Measurements from ENCODE around the gene VOPP1.

Gene VOPP1

DNA sequence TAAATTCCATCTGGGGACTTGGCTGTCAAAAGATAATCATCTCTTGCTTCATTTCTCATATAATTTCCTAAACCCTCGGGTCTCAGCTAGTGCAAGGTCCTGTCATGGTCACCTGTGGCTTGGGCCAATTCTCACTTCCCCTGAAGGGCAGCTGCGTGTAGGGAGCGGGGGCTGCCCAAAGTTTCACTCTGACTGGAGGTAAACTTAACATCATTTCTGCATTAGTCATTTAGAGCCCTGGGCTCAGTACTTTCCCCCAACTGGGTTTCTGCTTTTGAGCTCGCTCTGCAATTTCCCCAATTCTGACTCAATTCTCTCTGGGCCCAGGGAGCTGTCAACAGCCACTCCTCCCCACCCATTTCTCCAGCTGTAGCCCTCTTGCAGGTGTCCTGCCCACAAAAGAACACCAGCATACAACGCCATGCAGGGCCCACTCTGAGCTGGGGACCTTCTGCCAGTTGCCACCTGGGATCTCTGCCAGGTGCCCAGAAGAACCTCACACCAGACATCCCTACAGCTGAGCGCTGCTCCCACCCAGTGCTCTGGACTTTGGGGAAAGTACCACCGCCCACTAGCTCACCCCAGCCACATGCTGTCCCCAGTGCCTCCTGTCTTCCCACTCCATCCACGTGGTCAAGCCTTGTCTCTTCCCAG is 37.9 kb downstream of the VOPP1 start:
- Histone ChIP-seq H3K9me3 (ENCODE audit: control insufficient read depth, low read length) (no peaks in the 10 kb centered on the region), H3K27me3 (ENCODE audit: control insufficient read depth, insufficient read depth, low read length) (no peaks in the 10 kb centered on the region), H3K4me3 (ENCODE audit: low read length) (no peak overlapping the region), H3K36me3 (ENCODE audit: control insufficient read depth, insufficient read depth, low read length) (no peaks in the 10 kb centered on the region), H3K9ac (ENCODE audit: low read length) (no peak overlapping the region), H3K4me1 (ENCODE audit: control insufficient read depth, insufficient read depth, low read length) (peaks cover 12% of the 10 kb centered on the region)

DNA sequence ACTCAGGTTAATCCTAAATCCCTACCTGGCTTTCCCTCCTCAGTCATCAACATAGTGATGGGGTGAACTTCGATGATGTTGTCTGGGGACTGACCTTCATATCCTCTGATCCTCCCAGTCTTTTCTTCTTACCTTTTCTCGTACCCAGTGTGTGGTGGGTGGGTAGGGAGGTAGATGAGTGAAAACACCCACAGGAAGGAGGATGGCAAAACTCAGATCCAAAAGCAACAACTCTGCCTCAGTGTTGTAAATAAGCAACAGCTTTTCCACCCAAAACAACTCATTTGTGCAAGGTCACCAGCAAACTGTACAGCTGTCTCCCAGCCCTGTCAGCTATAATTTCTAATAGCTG is 38.6 kb downstream of the VOPP1 start:
- Histone ChIP-seq H3K27me3 (ENCODE audit: control insufficient read depth, insufficient read depth, low read length) (no peaks in the 10 kb centered on the region), H3K36me3 (ENCODE audit: control insufficient read depth, insufficient read depth, low read length) (no peaks in the 10 kb centered on the region), H3K4me1 (ENCODE audit: control insufficient read depth, insufficient read depth, low read length) (peaks cover 12% of the 10 kb centered on the region), H3K9ac (ENCODE audit: low read length) (no peak overlapping the region), H3K4me3 (ENCODE audit: low read length) (no peak overlapping the region), H3K9me3 (ENCODE audit: control insufficient read depth, low read length) (no peaks in the 10 kb centered on the region)

DNA sequence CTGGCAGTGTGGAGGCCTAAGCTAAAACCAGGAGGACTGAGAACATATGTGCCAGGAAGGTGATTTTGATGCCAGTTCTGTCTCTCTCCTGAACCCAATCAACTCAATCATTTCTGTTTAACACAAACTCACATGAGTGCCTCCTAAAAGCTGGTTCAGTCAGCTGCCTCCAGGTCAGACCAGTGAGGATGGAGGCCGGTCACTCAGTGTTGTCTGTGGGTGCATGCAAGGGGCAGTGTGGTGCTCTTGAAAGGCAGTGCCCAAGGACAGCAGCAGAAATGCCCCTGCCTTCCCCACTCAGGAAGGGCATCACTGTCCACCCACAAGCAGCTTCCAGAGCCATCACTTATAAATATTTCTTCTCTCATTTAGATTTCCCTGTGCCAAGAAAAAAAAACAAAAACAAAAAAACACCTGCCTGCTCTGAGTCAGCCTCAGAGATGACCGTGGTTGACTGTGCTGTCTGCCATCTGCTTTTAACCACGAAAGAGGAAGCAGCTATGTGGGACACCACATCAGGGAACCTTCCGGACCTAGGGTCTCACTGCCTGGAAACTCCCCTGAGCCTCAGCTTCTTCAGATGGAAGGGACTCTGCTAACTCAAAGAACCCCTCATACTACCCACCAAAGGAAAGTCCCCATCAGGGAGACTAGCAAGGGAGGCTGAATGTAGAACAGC is 39.1 kb downstream of the VOPP1 start:
- Histone ChIP-seq H3K9me3 (ENCODE audit: control insufficient read depth, low read length) (no peaks in the 10 kb centered on the region), H3K36me3 (ENCODE audit: control insufficient read depth, insufficient read depth, low read length) (no peaks in the 10 kb centered on the region), H3K9ac (ENCODE audit: low read length) (no peak overlapping the region), H3K4me1 (ENCODE audit: control insufficient read depth, insufficient read depth, low read length) (peaks cover 12% of the 10 kb centered on the region), H3K4me3 (ENCODE audit: low read length) (no peak overlapping the region), H3K27me3 (ENCODE audit: control insufficient read depth, insufficient read depth, low read length) (no peaks in the 10 kb centered on the region)

DNA sequence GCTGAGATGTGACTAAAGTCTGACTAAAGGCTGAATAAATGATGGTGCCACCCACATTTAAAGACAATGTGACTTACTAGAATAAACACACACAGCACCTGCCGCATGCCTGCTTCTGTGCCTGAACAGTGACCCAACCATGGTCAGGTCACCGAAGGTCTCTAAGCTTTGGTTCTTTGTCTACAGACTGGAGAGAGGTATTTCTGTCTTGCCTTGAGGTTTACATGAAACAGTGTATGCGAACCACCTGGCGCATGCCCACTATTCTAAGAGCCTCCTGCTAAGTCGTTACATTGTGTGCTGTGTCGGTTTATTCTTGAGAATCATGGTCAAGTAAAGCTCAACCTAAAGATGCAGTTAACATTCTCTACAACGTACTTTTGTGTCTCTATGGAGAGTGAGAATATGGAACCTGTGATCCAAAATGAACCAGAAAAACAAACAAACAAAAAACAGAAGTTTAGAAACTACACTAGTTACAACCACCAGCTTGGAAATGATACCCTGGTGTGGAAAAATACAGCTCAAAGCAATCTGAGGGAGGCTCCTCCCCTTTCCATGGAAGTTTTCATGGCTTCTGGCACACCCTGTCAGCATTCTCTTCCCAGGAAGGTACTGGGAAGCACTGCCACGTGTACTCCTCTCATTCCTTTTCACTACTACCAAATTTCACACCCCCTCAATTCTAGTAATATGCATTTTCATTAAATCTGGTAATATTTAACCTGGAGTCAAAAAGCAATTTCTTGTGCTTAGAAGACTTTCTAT is 40.0 kb downstream of the VOPP1 start:
- no peaks in the 10 kb centered on the region for H3K36me3 ChIP-seq (ENCODE audit: control insufficient read depth, insufficient read depth, low read length)
- no peak overlapping the region for H3K9ac ChIP-seq (ENCODE audit: low read length)
- no peak overlapping the region for H3K4me3 ChIP-seq (ENCODE audit: low read length)
- H3K4me1 ChIP-seq (ENCODE audit: control insufficient read depth, insufficient read depth, low read length), result peaks cover 12% of the 10 kb centered on the region
- H3K9me3 ChIP-seq (ENCODE audit: control insufficient read depth, low read length), result no peaks in the 10 kb centered on the region
- no peaks in the 10 kb centered on the region for H3K27me3 ChIP-seq (ENCODE audit: control insufficient read depth, insufficient read depth, low read length)

DNA sequence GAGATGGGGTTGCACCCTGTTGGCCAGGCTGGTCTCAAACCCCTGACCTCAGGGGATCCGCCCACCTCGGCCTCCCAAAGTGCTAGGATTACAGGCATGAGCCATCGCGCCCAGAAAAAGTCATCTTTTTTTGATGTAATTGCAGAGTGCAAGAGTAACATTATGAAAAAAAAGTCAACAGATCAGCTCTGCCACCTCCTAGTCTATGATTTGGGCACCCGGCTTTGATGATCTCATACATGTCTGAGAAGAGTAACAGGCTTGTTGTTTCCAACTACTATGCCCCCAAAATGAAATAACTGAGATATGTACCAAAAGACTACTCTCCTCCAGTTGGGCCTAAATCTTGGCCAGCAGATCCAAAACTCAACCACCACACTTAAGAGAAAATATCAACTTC is 40.8 kb downstream of the VOPP1 start:
- no peaks in the 10 kb centered on the region for H3K27me3 ChIP-seq (ENCODE audit: control insufficient read depth, insufficient read depth, low read length)
- H3K9ac ChIP-seq (ENCODE audit: low read length), result no peak overlapping the region
- no peaks in the 10 kb centered on the region for H3K9me3 ChIP-seq (ENCODE audit: control insufficient read depth, low read length)
- no peaks in the 10 kb centered on the region for H3K36me3 ChIP-seq (ENCODE audit: control insufficient read depth, insufficient read depth, low read length)
- H3K4me3 ChIP-seq (ENCODE audit: low read length), result no peak overlapping the region
- H3K4me1 ChIP-seq (ENCODE audit: control insufficient read depth, insufficient read depth, low read length), result peaks cover 12% of the 10 kb centered on the region

DNA sequence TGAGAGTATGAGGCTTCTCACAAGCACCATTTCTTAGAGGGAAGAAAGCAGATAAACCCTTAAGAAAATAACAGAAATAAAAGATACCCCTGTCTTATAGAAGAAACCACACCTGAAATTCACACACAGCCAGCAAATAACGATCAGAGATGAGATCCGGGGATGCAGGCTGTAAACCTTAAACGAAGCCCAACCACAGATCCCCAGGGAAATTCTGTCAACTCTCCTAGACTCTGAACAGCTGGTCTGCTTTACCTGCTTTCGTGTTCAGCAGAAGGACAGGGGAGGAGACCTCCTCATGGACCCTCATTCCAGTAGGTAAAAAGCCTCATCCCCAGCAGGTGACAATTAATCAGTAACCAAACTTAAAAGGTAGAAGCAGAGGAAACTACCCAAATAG is 45.0 kb downstream of the VOPP1 start:
- Histone ChIP-seq H3K27me3 (ENCODE audit: control insufficient read depth, insufficient read depth, low read length) (no peaks in the 10 kb centered on the region), H3K9me3 (ENCODE audit: control insufficient read depth, low read length) (no peaks in the 10 kb centered on the region), H3K36me3 (ENCODE audit: control insufficient read depth, insufficient read depth, low read length) (no peaks in the 10 kb centered on the region), H3K9ac (ENCODE audit: low read length) (no peak overlapping the region), H3K4me3 (ENCODE audit: low read length) (no peak overlapping the region), H3K4me1 (ENCODE audit: control insufficient read depth, insufficient read depth, low read length) (no peaks in the 10 kb centered on the region)

DNA sequence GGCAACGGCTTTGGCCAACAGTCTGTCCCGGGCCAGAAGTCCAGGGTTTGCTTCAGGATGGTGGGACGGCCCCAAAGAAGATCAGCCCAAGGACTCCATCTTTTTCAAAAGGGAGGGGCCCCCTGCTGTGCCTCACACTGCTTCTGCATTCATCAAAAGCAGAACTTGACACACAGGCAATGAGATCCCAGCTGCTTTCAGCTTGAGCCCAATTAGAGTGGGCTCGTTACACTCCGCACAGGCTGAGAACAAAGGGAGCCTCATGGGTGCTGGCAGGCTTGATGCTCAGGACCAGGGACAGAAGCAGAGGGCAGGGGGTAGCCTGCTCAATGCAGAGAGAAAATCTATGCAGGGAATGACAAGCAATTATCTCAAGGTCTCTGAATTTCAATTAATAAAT is 45.5 kb downstream of the VOPP1 start:
- Histone ChIP-seq H3K36me3 (ENCODE audit: control insufficient read depth, insufficient read depth, low read length) (no peaks in the 10 kb centered on the region), H3K9me3 (ENCODE audit: control insufficient read depth, low read length) (no peaks in the 10 kb centered on the region), H3K27me3 (ENCODE audit: control insufficient read depth, insufficient read depth, low read length) (no peaks in the 10 kb centered on the region), H3K4me3 (ENCODE audit: low read length) (no peak overlapping the region), H3K4me1 (ENCODE audit: control insufficient read depth, insufficient read depth, low read length) (no peaks in the 10 kb centered on the region), H3K9ac (ENCODE audit: low read length) (no peak overlapping the region)

DNA sequence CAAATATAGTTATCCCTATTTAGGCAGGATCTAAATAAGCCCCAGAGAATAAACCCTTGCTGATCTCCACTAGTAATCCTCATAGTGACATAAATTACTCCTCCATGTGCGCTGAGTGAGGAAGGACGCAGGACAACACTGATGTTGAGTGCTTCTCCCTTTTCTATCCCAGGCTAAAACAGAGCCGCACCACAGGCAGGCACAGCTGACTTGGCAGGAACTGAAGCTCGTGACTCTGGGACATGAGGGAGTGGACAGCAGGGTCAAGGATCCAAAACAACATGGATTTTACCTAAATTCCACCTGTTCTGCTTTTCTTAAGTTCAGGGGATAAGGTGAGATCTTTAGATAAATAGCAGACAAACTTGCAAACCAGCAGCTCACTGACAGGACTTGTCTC is 46.0 kb downstream of the VOPP1 start:
- H3K4me1 ChIP-seq (ENCODE audit: control insufficient read depth, insufficient read depth, low read length), result no peaks in the 10 kb centered on the region
- no peaks in the 10 kb centered on the region for H3K36me3 ChIP-seq (ENCODE audit: control insufficient read depth, insufficient read depth, low read length)
- no peaks in the 10 kb centered on the region for H3K27me3 ChIP-seq (ENCODE audit: control insufficient read depth, insufficient read depth, low read length)
- no peak overlapping the region for H3K4me3 ChIP-seq (ENCODE audit: low read length)
- no peaks in the 10 kb centered on the region for H3K9me3 ChIP-seq (ENCODE audit: control insufficient read depth, low read length)
- H3K9ac ChIP-seq (ENCODE audit: low read length), result no peak overlapping the region

DNA sequence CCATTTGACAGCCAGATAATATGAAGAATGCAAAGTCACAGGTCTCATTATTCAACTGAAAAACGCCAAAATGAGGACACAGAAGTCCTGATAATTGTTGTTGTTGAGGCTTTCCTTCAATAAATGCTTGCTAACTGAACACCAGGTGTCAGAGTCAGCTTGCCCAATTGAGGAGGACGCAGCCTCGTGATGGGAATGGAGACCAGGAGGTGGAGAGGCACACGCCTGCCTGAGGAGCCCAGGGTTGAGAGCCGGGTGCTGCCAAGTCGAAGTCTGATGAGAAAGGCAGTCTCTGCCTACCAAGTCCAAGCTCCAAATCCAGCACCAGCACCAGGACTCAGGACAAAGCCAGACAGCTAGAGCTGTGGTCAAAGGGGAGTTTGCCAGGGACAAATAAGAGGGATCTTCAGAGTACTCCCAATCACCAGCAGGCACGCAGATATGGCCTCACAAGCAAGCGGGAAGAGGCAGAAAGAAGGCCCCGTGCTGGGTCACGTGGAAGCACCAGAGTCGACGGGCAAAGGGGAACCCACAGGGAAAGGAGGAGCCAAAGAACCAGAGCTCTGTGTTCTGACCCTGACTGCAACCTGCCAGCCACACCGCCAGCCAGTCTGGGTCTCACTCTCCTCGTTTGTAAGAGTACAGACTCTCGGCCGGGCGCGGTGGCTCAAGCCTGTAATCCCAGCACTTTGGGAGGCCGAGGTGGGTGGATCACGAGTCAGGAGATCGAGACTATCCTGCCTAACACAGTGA is 47.6 kb downstream of the VOPP1 start:
- H3K9ac ChIP-seq (ENCODE audit: low read length), result no peak overlapping the region

DNA sequence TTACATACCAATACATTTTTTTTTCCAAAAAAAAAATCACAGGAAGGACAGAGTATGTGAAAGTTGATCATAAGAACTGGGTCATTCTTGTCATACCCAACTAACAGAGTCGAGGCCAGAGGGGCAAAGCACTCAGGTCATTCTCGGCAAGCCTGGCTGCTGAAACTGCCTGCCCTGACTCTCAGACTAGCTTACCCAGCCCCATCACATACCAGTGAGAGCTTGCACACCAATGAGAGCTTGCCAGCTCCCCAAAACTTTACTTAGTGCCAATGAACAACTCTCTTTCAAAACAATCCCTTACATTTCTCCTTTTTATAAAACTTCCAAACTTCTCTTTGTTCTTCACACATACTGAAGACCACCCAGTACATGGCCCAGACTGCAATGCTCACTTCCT is 48.9 kb downstream of the VOPP1 start:
- no peaks in the 10 kb centered on the region for H3K27me3 ChIP-seq (ENCODE audit: control insufficient read depth, insufficient read depth, low read length)
- no peak overlapping the region for H3K9ac ChIP-seq (ENCODE audit: low read length)
- no peaks in the 10 kb centered on the region for H3K4me1 ChIP-seq (ENCODE audit: control insufficient read depth, insufficient read depth, low read length)
- H3K9me3 ChIP-seq (ENCODE audit: control insufficient read depth, low read length), result no peaks in the 10 kb centered on the region
- peaks cover 6% of the 10 kb centered on the region for H3K36me3 ChIP-seq (ENCODE audit: control insufficient read depth, insufficient read depth, low read length)
- no peak overlapping the region for H3K4me3 ChIP-seq (ENCODE audit: low read length)

More for the DNA sequence above, 47.6 kb downstream of the VOPP1 start:
- Histone ChIP-seq H3K36me3 (ENCODE audit: control insufficient read depth, insufficient read depth, low read length) (no peaks in the 10 kb centered on the region), H3K4me1 (ENCODE audit: control insufficient read depth, insufficient read depth, low read length) (no peaks in the 10 kb centered on the region), H3K9me3 (ENCODE audit: control insufficient read depth, low read length) (no peaks in the 10 kb centered on the region), H3K27me3 (ENCODE audit: control insufficient read depth, insufficient read depth, low read length) (no peaks in the 10 kb centered on the region), H3K4me3 (ENCODE audit: low read length) (no peak overlapping the region)

DNA sequence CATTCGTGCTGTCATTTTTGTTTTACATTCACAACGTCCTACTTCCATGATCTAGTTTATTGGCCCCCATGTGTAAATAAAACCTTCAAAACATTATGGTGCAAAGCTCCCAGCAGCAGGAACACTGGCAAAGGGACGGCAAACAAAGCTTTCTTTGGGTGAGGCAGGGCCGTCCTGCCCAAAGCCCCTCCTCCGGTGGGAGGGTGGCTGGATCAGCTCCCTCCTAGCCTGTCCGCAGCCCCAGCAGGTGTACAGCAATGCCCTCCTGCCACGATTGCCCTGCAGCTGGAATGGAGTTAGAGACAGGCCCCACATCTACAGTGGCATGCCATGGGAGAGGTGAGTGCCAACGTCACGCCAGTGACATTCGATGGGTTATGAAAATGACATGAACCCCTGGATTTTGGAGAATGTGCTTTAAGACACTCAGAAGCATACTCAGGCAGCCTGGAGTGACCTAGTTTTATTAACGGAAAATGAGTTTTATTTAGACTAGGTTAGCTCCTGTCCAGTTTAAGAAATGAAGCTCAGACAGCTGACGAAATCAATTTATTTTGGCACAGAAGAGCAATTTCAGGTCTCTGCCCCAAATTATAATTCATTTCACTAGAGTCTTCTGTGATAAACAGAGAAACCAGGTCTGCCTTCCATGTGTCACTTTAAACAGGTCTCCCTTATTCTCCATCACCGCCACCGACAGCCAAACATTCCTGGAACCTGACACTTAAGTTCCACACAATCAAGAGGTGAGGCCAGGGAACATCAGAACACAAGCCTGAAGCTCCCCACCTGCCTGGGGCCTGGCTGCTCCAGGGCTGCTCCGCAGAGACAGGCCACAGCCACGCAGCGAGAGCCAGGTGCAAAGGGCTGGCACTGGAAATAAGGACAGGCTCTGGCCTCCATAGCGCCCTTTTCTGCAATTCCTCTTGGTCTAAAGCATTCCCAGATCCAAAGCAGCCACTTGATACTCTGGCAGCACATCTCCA is 50.1 kb downstream of the VOPP1 start:
- no peaks in the 10 kb centered on the region for H3K27me3 ChIP-seq (ENCODE audit: control insufficient read depth, insufficient read depth, low read length)
- H3K9ac ChIP-seq (ENCODE audit: low read length), result no peak overlapping the region
- no peaks in the 10 kb centered on the region for H3K9me3 ChIP-seq (ENCODE audit: control insufficient read depth, low read length)
- H3K36me3 ChIP-seq (ENCODE audit: control insufficient read depth, insufficient read depth, low read length), result peaks cover 6% of the 10 kb centered on the region
- no peak overlapping the region for H3K4me3 ChIP-seq (ENCODE audit: low read length)
- H3K4me1 ChIP-seq (ENCODE audit: control insufficient read depth, insufficient read depth, low read length), result no peaks in the 10 kb centered on the region
